Esophagus (tissue), 2 donors: ENCODE data around the gene ACACB. TPM values are rescaled to one million over a fixed set of nuclear protein-coding genes. Genes with fewer than 3 reads are reported as not detected.

ENCODE experiments used
- H3K27ac ChIP-seq, 2 donors: one replicate each; pipeline ENCODE4 v1.5.1; 2013; ENCODE audit warnings: low read depth in 2 of 2, mild to moderate bottlenecking in 2 of 2, inconsistent platforms in 1 of 2, low read length in 1 of 2, moderate library complexity in 1 of 2
- H3K27me3 ChIP-seq, 2 donors: one replicate each; pipeline ENCODE4 v1.6.1; 2013; ENCODE audit warnings: low read length in 2 of 2, control low read depth in 1 of 2, mild to moderate bottlenecking in 1 of 2; ENCODE audit not compliant: insufficient read depth in 2 of 2, control insufficient read depth in 1 of 2
- H3K36me3 ChIP-seq, 2 donors: one replicate each; pipeline ENCODE4 v1.6.1; 2013; ENCODE audit warnings: low read length in 1 of 2; ENCODE audit not compliant: control insufficient read depth in 2 of 2, insufficient read depth in 2 of 2
- H3K4me1 ChIP-seq, 2 donors: one replicate each; pipeline ENCODE4 v1.6.1; 2013; ENCODE audit warnings: low read length in 1 of 2; ENCODE audit not compliant: control insufficient read depth in 2 of 2, insufficient read depth in 2 of 2
- H3K4me3 ChIP-seq, 2 donors: one replicate each; pipeline ENCODE4 v1.5.1; 2013; ENCODE audit warnings: low read length in 2 of 2, mild to moderate bottlenecking in 2 of 2, low read depth in 1 of 2, moderate library complexity in 1 of 2
- H3K9me3 ChIP-seq, 2 donors: one replicate each; pipeline ENCODE4 v1.6.1; 2013; ENCODE audit warnings: mild to moderate bottlenecking in 2 of 2, low read depth in 1 of 2, low read length in 1 of 2, moderate library complexity in 1 of 2; ENCODE audit not compliant: control insufficient read depth in 2 of 2, insufficient read depth in 1 of 2
- WGBS, 2 donors: extraction: QIAGEN DNeasy Blood & Tissue Kit; methylation state at CpG; one replicate each; pipeline ENCODE4 v1.1.7; 2013; 5-methylcytosine and 5-hydroxymethylcytosine counted together
- polyA plus RNA-seq, 2 donors: library from polyadenylated mRNA; stranded (reverse); fragments of 200-250 nt; gene quantifications; one replicate each; pipeline ENCODE4 v1.2.3, GENCODE V29; 2013
- donor health status: healthy with polysubstance abuse.
- donor health status: Bipolar disorder and iron deficiency.

The ACACB gene
- polyA plus RNA-seq, 2 donors: 8.6 to 18.2 TPM

GRCh38 chr12:109263439-109263838 lies 147.1 kb downstream of the ACACB start:
- Histone ChIP-seq H3K9me3 (no peaks in the 10 kb centered on the region), H3K4me1 (no peaks in the 10 kb centered on the region), H3K36me3 (peaks cover 3 to 27% of the 10 kb centered on the region in 2 donors), H3K27ac (no peak overlapping the region), H3K27me3 (no peaks in the 10 kb centered on the region), H3K4me3 (no peak overlapping the region)
- WGBS, 2 donors: 97 to 99% methylated on average over 3 of the region's 3 CpGs

- Histone ChIP-seq H3K27ac (no peak overlapping the region), H3K4me3 (no peak overlapping the region), H3K36me3 (peaks cover 3 to 24% of the 10 kb centered on the region in 2 donors), H3K9me3 (no peaks in the 10 kb centered on the region), H3K27me3 (no peaks in the 10 kb centered on the region), H3K4me1 (no peaks in the 10 kb centered on the region)
- WGBS, 2 donors: 54 to 65% methylated on average over 23 of the region's 23 CpGs
Measured at GRCh38 chr12:109264095-109264942, 147.9 kb downstream of the ACACB start.

DNA sequence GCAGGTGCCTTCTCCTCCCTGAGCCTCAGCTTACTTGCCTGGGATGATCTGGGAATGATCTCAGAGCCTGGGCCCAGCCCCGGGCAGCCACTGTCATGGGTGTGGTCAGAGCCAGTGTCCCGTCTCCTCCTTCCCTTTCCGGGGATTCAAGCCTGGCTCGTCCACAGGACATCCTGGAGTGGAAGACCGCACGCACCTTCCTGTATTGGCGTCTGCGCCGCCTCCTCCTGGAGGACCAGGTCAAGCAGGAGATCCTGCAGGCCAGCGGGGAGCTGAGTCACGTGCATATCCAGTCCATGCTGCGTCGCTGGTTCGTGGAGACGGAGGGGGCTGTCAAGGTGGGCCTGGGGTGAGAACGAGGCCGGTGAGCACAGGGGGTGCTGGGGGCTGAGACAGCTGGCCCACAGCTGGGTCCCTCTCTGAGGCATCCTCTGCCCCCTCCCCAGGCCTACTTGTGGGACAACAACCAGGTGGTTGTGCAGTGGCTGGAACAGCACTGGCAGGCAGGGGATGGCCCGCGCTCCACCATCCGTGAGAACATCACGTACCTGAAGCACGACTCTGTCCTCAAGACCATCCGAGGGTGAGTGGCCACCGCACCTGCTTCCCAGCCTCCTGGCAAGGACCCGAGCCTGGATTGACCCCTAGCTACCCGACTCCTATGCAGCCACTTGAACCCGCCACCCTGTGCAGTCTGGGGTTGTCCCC lies 148.7 kb downstream of the ACACB start:
- no peak overlapping the region for H3K27ac ChIP-seq
- no peak overlapping the region for H3K4me3 ChIP-seq
- no peaks in the 10 kb centered on the region for H3K4me1 ChIP-seq
- 90 to 91% methylated on average over 26 to 27 of the region's 27 CpGs for WGBS, 2 donors
- H3K9me3 ChIP-seq: no peaks in the 10 kb centered on the region
- H3K27me3 ChIP-seq: no peaks in the 10 kb centered on the region
- H3K36me3 ChIP-seq: peaks cover 0 to 24% of the 10 kb centered on the region in 2 donors

- no peaks in the 10 kb centered on the region for H3K27me3 ChIP-seq
- peaks cover 0 to 2% of the 10 kb centered on the region in 2 donors for H3K9me3 ChIP-seq
- H3K36me3 ChIP-seq: peaks cover 0 to 24% of the 10 kb centered on the region in 2 donors
- no peaks in the 10 kb centered on the region for H3K4me1 ChIP-seq
- WGBS, 2 donors: 81 to 87% methylated on average over 16 of the region's 16 CpGs
- no peak overlapping the region for H3K4me3 ChIP-seq
- H3K27ac ChIP-seq: no peak overlapping the region
Measured at GRCh38 chr12:109266106-109266879, 149.9 kb downstream of the ACACB start.

DNA sequence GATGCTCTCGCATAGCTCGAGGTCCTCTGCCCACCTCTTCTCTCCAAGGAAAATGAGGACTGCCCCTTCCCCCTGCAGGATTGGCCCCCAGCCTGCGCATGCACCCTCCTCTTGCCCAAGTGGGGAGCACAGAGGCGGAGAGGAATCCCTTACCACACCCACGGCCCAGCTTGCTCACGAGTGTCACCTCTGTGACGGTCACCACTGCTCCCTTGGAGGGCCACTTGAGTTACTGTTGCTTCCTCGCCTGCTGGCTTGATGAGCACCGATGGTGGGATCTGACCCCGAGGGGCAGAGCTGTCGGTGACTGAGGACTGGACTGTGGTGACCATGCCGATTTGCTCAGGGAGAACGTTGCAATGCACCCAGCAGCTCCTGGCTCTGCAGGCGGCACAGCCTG lies 151.0 kb downstream of the ACACB start:
- H3K9me3 ChIP-seq: peaks cover 0 to 3% of the 10 kb centered on the region in 2 donors
- no peak overlapping the region for H3K27ac ChIP-seq
- no peak overlapping the region for H3K4me3 ChIP-seq
- peaks cover 0 to 24% of the 10 kb centered on the region in 2 donors for H3K36me3 ChIP-seq
- WGBS, 2 donors: 87 to 90% methylated on average over 14 of the region's 14 CpGs
- H3K27me3 ChIP-seq: no peaks in the 10 kb centered on the region
- H3K4me1 ChIP-seq: no peaks in the 10 kb centered on the region

- 92 to 96% methylated on average over 4 of the region's 4 CpGs for WGBS, 2 donors
- peaks cover 0 to 3% of the 10 kb centered on the region in 2 donors for H3K9me3 ChIP-seq
- peaks cover 0 to 24% of the 10 kb centered on the region in 2 donors for H3K36me3 ChIP-seq
Measured at GRCh38 chr12:109268896-109269295, 152.5 kb downstream of the ACACB start.

GRCh38 chr12:109269428-109269827 lies 153.0 kb downstream of the ACACB start:
- Histone ChIP-seq H3K36me3 (peaks cover 0 to 20% of the 10 kb centered on the region in 2 donors), H3K27me3 (no peaks in the 10 kb centered on the region), H3K9me3 (peaks cover 0 to 3% of the 10 kb centered on the region in 2 donors), H3K4me1 (no peaks in the 10 kb centered on the region), H3K4me3 (no peak overlapping the region), H3K27ac (no peak overlapping the region)
- WGBS, 2 donors: 57 to 81% methylated on average over 3 of the region's 3 CpGs

More at GRCh38 chr12:109268896-109269295, 152.5 kb downstream of the ACACB start:
- Histone ChIP-seq H3K27ac (no peak overlapping the region), H3K4me1 (no peaks in the 10 kb centered on the region), H3K4me3 (no peak overlapping the region), H3K27me3 (no peaks in the 10 kb centered on the region)

DNA sequence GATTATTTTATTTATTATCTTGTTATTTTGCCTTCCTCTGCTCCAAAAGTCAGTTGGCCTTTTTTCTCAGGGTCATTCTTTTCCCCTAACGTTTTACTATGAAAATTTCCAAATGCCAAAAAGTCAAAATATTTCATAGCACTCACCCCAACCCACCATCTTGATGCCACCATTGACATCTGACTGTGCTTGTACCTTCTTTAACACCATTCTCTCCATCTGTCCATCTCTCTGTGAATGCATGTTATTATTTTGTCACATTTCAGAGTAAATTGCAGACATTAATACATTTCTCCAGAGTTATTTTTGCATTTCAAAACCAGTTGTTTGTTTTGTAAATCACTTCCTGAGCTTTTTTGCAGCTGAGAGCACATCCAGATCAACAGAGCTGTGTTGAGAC lies 154.1 kb downstream of the ACACB start:
- H3K27ac ChIP-seq: no peak overlapping the region
- H3K4me1 ChIP-seq: no peaks in the 10 kb centered on the region
- no peak overlapping the region for H3K4me3 ChIP-seq
- no peaks in the 10 kb centered on the region for H3K27me3 ChIP-seq
- peaks cover 0 to 3% of the 10 kb centered on the region in 2 donors for H3K9me3 ChIP-seq
- WGBS, 2 donors: 2 to 32% methylated on average over 1 of the region's 1 CpG
- peaks cover 0 to 12% of the 10 kb centered on the region in 2 donors for H3K36me3 ChIP-seq

- H3K9me3 ChIP-seq: peaks cover 0 to 3% of the 10 kb centered on the region in 2 donors
- H3K4me3 ChIP-seq: no peak overlapping the region
- 94% methylated on average over 3 of the region's 3 CpGs for WGBS, 2 donors
- H3K4me1 ChIP-seq: no peaks in the 10 kb centered on the region
- peaks cover 0 to 3% of the 10 kb centered on the region in 2 donors for H3K36me3 ChIP-seq
- H3K27me3 ChIP-seq: no peaks in the 10 kb centered on the region
- no peak overlapping the region for H3K27ac ChIP-seq
Measured at GRCh38 chr12:109271418-109271817, 155.0 kb downstream of the ACACB start.
